ENCODE measurements around the gene INVS.
"Not testable (repeated sequence)": the region's sequence is repeated elsewhere in the genome, so short reads cannot be mapped to it uniquely, and the experiment has no call there.

Gene INVS

DNA sequence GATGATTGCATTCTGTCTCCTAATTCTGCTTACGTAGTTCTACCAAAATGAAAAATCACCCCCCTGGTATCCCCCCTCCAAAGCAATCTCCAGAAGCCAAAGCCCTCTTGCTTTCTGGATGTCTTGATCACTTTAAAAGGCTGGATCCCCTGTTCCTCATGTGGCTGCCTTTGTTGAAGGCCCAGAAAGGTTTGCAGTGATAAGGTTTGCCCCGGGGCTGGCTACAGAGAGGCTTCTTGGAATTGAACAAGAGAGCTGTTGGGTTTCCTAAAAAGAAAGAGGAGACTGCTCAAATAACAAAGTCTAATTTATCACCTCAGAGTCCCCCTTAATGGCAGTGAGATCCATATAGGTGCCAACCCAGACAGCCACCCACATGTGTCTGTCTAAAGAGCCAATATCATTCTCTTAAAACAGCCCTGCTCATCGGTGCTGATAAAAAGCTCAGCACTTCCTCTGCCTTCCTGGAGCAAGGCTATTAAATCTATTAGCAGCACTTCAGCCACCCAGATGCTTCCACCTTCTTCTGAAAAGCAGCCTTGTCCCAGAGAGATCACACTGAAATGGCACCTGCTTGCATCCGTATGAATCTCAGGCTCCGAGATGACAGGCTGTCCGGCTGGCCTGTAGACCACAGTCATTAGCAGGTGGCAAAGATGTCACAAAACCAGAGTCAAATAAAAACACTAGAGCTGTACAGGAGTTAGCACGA, 182.8 kb downstream of the INVS start:
- FAIRE-seq, result no peak

DNA sequence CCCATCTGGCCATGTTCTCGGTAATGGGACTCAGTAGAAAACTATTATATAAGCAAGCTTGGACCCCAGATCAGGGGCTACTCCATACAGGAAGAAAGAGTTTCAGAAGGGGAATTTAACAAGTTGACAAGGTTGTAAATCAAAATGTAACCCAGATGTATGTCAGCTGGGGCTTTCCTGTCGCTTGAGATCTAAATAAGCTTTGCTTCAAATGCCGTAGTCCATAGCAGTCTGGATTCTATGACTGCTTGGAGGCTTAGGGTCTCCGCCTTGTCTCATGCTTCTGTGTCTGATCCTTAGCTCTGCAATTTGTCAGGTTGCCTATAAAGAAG, 183.3 kb downstream of the INVS start:
- FAIRE-seq, result no peak

DNA sequence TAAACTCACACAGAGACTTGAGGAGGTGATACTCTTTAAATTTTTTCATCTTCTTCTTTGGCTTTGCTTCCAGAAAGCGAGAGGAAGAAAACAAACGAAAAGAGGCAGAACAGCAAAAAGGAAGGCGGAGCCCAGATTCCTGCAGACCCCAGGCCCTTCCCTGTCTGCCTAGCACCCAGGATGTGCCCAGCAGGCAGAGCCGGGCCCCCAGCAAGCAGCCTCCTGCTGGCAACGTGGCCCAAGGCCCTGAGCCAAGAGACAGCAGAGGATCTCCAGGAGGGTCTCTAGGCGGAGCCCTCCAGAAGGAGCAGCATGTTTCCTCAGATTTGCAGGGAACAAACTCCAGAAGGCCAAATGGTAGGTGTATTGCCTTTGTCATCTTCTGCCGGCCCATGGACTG, 185.2 kb downstream of the INVS start:
- no peak for FAIRE-seq

DNA sequence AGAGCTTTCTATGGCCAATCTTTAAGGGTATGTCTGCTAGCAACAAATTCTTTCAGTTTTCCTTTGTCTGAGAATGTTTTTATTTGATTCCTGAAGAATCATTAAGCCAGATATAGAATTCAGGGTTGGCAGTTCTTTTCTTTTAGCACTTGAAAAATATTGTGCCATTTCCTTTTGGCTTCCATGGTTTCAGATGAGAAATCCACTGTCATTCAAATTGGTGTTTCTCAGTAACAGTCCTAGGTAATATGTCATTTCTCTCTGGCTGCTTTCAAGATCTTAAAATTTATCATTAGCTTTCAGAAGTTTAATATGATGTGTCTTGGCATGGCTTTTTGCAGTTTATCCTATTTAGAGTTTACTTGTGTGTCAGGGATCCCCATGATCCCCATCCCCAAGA, 186.0 kb downstream of the INVS start:
- no peak for FAIRE-seq

DNA sequence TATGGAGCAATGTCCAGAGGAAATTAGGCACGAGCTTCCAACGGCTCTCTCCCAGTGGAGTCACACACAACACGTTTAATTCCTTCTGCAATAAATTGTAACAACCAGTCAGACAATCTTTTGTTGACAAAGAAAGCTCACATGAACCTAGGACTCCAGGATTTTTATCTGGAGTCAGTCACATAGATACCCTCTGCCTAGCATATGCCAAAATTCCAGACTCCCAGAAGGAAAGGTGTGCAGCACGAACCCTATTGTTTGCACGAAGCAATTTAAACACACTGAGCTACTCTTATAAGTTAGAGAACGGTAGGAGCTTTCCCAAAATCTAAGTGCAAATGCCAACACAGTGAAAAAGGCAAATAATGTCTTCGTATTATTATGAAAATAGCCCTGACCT, 186.6 kb downstream of the INVS start:
- FAIRE-seq, result no peak

DNA sequence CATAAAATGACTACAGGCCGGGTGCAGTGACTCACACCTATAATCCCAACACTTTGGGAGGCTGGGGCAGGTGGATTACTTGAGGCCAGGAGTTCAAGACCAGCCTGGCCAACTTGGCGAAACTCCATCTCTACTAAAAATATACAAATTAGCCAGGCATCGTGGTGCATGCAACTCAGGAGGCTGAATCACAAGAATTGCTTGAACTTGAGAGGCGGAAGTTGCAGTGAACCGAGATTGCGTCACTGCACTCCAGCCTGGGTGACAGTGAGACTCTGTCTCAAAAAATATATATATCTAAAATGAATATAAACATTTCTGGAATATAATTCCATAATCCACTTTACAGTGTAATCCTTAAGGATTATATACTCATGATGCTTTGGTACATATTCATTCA, 187.2 kb downstream of the INVS start:
- no peak for FAIRE-seq

DNA sequence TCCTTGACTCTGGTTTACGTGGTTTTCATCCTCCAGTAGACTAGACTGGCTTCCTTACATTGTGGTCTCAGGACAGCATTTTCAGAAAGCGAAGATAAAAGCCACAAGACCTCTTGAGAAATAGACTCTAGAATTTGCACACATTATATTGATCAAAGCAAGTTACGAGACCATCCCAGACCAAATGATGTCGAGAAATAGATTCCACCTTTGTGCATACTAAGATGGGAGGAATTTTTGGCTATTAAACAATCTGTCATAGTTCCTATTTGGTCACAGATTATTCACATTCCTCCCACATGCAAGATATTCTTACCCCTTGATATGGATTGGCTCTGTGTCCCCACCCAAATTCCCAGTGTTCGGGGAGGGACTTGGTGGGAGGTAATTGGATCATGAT, 188.1 kb downstream of the INVS start:
- no peak for FAIRE-seq

DNA sequence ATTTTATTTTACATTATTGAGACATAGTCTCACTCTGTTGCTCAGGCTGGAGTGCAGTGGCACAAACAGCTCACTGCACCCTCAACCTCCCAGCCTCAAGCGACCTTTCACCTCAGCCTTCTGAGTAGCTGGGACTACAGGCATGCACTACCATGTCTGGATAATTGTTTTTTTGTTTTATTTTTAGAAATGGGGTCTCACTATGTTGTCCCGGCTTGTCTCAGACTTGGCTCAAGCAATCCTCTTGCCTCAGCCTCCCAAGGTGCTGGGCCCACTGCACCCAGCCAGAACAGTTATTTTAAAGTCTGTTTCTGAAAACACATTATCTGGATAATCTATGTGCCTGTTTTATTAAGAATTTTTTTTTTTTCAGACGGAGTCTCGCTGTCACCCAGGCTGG, 191.7 kb downstream of the INVS start:
- no peak for FAIRE-seq

DNA sequence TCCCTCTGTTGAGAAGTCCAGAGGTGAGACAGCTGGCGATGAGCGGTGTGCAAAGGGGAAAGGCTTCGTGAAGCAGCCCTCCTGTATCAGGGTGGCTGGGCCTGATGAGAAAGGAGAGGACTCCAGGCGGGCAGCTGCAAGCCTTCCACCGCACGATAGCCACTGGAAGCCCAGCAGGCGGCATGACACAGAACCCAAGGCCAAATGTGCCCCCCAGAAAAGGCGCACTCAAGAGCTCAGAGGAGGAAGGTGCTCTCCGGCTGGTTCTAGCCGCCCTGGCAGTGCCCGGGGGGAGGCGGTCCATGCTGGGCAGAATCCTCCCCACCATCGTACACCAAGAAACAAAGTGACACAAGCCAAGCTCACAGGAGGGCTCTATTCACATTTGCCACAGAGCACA, 193.4 kb downstream of the INVS start:
- no peak for FAIRE-seq

DNA sequence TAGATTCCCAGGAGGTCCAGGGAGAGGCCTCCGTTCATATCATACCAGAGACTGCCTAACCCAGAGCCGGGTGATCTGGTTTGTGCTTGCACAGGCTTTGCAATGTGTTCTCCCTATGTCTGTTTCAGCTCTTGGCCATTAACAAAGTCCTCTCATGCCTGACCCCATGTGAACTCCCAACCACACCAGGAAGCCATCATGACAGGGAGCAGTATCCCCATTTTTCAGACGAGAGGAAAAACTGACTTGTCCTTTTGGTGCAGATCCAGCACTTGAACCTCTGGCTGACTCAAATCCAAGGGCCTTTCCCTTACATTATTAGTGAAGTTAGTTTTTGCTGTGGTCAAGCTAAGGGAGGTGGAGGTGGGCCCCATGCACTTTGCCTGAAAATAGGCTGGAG, 195.3 kb downstream of the INVS start:
- no peak for FAIRE-seq

DNA sequence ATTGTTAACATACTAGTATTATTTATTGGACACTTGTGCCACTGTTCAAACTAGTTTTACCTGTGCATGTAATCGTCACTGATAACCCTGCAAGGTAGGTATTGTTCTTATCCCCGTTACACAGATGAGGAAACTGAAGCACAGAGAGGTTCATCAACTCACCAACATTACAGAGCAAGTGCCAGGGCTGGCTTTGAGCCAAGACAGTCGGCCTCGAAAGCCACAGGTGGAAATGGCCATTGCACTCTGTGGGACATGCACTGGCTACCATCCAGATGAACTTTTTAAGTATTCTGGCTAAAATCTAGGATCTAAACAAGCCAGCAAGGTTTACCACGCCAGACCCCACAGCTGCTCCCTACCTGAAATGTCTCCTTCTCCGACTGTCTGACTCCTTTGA, 195.8 kb downstream of the INVS start:
- no peak for FAIRE-seq

DNA sequence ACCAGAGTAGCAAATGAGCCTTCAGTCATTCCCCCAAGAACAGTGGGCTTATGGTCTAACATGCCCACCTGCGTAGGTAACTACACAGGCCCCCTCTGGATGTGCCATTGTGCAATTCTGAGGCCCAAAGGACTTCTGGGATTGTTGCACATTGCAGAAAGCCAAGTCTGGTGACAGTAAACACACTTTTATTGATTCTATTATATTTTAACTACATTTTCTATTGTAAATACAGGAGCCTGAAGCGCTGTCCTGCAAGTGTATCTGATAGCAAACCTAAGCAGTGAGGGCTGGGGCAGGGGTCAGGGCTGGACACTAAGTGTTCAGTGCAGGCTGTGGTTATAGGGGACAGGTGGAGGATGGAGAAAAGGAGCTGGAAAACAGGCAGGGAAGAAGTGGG, 196.2 kb downstream of the INVS start:
- no peak for FAIRE-seq

DNA sequence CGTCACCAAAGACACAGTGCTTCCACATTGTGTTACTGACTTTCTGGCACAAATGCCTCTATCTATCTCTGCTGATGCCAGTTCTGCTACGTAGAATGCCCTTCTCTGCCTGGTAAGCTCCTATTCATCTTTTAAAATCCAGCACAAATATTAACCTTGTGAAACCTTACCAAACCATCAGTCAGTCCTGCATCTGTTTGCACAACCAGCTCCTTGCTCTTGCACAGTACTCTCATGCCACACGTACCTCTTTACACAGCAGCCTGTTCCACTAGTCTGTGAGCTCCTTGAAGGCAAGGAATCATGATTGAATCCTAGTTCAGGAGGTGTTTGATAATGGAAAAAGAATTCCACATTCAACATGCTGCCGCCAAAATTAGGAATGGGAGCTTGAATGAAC, 197.4 kb downstream of the INVS start:
- no peak for FAIRE-seq

DNA sequence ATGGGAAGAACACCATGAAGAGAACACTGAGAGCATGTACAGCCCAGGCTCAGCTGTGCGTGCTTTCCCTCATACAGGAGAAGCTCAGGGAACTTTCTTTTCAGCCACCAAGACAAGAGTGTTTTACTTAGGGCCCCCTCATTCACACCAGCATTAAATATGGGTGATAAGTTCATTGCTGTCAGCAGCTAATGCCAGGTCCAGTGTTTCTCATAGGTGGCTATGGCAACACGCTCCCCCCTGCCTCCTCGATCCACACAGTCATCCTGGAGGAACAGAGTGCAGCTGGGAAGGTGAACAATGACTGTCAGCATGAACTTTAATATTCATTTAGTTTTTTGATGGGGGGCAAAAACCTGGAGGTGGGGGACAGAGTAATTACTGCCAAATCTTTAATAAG, 199.3 kb downstream of the INVS start:
- FAIRE-seq, result no peak

DNA sequence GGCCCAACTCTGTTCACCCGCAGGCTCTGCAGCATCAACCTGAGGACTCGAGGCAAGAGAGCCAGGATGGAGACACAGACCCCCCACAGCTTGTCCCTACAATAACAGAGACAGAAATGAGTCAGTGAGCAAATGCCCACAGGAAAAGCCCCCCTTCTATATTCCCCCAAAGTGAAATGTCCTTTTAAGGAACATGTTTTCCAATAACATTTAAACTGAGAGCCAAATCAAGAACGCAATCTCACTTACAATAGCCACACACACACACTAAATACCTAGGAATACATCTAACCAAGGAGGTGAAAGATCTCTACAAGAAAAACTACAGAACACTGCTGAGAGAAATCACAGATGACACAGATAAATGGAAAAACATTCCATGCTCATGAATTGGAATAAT, 204.7 kb downstream of the INVS start:
- no peak for FAIRE-seq

DNA sequence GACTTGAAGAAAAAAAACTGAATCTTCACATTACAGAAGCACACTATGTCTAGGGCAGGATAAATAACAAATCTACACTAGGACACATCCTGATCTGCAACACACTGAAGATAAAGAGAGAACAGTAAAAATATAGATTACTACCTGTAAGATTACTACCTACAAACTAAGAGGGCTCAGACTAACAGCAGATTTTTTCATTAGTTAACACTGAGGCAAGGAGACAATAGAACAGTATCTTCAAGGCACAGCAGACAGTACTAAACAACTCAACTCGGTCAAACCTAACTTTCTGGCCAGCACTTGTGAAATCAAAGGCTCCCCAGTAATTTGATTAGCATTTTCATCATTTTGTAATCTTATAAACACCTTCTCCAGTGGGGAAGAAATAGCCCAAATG, 207.2 kb downstream of the INVS start:
- no peak for FAIRE-seq

DNA sequence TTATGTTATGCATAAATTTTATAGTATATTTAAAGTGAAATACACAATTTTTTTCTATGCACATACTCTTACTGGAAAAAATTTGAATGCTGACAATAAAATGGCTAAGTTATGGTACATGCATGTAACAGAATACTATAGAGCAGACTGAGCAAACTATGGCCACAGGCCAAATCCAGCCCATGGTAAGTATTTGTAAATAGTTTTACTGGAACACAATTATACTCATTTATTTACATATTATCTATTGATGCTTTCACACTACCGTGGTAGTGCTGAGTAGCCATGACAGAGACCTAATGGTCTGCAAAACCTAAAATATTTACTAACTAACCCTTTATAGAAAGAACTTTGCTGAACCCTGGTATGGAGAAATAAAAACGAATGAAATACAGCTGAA, 208.0 kb downstream of the INVS start:
- no peak for FAIRE-seq

DNA sequence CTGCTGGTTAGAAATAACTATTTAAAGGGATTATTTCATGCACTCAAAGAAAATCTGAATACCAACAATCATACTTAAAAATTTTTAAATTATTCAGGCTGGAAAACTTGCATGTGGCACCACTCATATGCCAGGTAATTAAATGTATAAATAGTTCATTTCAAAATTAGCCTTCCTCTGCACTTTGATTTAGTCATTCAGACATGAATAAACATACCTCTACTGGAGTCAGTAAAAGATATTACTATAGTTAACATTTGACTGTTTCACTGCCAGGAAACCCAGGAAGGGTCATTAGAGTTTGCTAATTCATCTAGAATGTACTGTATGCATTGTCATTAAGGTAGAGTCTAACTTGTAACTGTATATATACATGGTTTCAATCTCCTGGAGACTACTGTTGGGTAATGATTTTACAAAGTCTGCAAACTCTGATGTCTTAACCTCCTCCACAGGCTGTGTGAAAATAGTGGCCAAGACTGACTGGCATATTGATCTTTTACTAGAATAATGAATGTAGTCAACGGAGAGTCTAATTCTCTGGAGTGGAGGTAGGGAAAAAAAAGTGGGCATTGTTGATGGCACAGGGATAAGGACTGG, 210.0 kb downstream of the INVS start:
- no peak for FAIRE-seq

DNA sequence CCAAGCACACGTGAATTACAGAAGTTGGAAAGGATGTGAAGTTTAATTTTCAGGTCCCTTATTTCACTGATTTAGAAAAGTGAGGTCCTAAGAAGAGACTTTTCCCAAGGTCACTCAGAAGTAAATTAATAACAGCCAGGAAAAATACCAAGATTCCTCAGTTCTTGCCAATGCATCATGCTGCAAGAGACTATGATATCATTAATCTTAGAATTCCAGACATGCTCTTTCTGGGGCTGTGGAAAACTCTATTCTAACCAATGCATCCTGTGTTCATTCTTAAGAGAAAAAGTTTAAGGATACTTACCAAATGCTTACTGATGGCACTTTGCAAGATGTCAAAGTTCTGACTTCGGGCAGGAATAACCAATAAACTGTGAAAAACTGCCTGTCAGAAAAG, 210.9 kb downstream of the INVS start:
- FAIRE-seq, result no peak

DNA sequence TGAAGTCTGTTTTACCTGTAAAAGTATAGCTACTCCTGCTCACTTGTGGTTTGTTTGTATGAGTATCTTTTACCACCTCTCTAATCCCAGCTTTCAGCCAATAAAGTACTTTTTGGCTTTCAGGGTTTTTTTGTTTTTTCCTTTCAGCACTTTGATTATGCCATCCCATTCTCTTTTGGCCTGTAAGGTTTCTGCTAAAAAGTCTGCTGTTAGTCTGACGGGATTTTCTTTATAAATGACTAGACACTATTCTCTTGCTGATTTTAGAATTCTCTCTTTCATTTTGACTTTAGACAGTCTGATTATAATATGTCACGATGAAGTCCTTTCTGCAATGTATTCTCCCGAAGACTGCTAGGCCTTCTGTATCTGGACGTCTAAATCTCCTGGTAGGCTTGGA, 216.5 kb downstream of the INVS start:
- no peak for FAIRE-seq

DNA sequence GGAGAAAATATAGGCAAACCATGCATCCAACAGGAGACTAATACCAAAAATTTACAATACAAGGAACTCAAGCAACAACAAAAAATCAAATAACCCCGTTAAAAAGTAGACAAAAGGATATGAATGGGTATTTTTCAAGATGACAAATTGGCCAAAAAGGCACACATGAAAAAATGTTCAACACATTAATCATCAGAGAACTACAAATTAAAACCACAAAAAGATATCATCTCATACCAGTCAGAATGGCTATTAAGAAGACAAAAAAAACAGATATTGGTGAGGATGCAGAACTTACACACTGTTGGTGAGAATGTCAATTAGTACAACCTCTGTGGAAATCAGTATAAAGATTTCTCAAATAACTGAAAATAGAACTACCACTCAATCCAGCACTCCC, 218.7 kb downstream of the INVS start:
- no peak for FAIRE-seq

DNA sequence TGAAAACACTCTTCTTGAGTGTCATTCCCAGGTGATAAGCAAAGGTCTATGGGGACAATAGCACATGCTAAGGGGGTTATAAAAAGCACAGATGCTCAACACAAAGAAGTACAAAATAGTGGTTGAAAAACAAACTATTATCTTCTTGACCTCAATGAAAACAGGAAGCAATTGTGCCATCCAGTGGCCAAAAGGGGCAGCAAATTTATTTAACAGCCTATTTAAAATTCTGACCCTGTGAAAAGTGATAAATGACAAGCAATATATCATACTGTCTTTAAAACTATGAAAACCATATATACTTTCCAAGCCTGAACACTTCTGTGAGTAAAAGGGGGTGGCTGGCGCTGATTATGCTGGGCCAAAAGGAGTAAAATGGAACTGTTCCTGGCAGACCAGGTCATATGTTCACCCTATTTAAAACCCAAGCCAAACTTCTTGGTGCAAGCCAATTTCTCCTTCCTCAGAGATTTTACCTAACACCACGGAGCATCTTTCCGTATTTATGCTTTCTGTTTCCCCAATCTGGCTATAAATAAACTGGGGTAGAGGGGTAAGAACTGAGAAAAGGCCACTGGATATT, 224.0 kb downstream of the INVS start:
- FAIRE-seq, result no peak

DNA sequence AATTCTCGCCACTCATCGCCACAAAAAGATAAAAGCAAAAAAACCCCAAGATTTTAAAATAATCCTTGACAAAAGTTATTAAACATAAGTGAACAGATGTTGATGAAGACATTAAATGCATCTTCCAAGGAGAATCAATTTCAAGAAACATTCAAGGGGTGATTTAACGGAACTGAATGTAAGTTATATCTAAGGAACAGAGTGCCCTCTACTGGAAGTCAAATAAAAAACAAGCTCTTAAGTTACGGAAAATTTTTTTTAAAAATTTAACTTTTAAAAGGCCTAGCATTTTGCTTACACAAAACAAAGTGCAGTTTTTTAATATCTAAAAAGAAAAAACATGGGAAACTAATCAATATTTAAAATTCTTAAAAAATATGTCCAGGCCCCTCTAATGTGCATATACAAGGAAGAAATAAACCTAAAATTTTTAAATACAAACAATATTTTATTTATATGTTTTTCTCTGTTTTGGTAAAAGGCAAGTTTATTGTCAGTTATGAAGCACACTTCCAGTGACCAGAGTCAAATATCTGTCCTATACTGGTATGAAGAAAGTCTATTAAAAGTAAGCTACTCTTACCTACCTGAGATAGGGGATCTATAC, 225.7 kb downstream of the INVS start:
- FAIRE-seq, result peak; percentile 84

DNA sequence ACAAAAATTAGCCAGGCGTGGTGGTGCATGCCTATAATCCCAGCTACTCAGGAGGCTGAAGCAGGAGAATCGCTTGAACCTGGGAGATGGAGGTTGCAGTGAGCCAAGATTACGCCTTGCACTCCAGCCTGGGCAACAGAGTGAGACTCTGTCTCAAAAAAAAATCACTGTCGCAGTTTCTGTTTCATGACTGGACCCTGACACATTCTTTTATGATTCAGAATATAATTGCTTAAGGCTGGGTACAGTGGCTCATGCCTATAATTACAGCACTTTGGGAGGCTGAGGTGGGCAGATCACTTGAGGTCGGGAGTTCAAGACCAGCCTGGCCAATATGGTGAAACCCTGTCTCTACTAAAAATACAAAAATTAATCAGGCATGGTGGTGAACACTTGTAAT, 239.7 kb downstream of the INVS start:
- not testable (repeated sequence) for FAIRE-seq

DNA sequence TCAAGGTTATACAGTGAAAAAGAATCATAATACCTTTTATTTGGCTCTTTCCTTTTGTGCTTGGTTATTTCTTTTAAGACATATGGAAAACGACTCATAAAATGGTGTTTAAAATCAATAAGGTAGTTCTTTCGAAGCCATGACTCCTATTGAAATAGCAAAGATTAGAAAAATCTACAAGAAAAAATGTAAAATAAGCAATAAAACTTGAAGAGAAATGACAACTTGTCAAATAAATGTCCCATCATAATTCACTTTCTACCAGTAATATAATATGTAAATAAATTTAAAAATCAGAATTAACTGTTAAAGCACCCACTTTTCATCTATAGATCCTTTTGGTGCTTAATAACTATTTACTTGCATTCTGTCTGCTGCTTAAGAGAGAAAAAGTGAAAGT, 241.2 kb downstream of the INVS start:
- no peak for FAIRE-seq
